HG02938 (cell line): ENCODE data around the gene PARVA.

Experiments used
- ATAC-seq: cut with Tn5 transposase; IDR thresholded peaks from one replicate; pipeline ENCODE4 v1.9.1; 2021; ENCODE audit warnings: mild to moderate bottlenecking, moderate library complexity; ENCODE audit not compliant: unreplicated experiment

Gene PARVA

GRCh38 chr11:12375720-12376119 lies 1.7 kb upstream of the PARVA start:
- ATAC-seq, result no peak

- ATAC-seq, result no peak
These were observed 901 bp upstream of the PARVA start for GRCh38 chr11:12376259-12377081.

- no peak for ATAC-seq
These were observed 638 bp downstream of the PARVA start for GRCh38 chr11:12377824-12378593.

DNA sequence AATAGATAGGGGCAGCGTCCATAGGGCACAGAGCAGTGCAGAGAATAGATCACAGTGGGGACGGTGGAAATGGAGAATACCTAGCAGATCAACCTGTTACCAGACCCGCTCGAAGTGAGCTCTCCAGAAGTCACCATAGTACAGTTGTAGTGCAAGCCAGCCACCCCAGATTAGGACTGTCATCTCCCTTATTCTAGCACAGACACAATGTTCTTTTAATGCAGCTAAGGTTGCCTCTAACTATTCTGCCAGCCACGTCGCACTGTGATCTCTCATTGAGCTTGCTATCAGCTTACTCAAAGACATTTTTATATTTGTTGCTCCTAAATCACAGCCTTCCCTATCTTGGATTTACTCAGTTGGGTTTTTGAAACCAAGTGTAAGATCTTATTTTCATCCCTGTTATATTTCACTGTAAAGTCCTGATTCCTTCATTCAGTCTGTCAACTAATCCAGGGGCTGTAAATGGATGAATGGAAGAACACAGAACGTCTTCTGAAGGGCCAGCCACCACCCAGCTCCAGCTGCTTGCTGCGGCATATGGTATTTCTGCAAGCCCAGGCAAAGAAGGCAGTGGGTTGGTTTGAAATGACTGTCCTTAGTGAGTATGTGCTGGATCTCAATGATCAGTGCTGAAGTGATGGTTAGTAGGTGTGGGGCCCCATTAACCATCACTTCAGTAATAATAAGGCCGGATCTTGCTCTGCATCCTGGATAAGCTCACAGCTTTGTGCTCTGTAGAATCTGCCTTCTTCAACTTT lies 3.4 kb downstream of the PARVA start:
- ATAC-seq, result no peak

DNA sequence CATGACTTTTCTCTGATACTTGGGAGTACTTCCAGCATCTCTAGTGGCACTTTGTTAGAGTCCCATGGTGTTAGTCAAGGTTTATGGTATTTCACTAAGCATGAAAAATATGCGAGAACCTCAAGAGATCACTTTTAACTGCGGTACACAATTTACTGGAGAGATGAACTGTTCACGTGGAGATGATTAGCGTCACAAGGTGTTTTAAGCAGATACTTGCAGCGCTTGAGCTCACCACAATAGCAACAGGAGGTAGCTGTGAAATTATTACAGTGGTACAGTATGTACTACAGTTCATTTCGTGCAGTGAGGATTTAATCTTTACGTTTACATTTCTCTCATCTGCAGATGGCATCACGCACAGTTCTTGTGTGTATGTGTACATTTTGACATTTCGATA lies 4.5 kb downstream of the PARVA start:
- ATAC-seq, result no peak

DNA sequence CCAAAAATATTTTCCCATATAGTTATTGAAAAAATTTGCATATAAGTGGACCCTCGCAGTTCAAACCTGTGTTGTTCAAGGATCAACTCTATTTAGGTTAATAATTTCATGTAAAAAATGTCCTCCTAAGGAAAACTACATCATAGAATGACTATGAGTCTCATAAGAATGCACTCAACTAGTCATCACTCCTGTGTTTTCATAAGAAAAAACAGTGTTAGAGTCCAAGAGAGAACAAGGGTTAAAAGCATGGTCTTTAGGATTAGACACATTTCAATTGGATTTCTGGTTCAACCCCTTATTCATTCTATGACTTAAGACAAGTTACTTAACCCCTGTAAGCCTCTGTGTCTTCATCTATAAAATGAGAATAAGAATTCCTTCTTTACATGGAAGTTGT lies 5.1 kb downstream of the PARVA start:
- no peak for ATAC-seq

GRCh38 chr11:12386309-12386708 lies 8.9 kb downstream of the PARVA start:
- no peak for ATAC-seq

GRCh38 chr11:12386745-12387144 lies 9.4 kb downstream of the PARVA start:
- no peak for ATAC-seq

DNA sequence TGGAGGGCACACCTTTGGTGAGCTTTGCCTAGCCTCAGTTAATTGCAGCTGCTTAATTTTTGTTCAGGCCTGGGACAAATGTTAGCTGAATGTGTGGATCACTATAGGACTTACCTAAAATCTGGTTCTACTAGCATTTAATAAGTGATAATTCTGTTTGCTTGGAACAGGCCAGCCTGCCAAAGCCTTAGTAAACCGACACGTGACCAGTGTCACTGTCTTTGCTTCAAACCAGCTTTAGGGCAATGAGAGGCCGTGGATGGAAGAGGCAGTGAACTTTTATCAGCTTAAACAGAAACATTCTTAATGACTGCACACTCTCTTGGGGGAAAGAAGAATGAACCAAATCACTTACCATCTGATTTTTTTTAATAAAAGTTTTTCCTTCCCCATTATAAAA lies 10.8 kb downstream of the PARVA start:
- ATAC-seq, result no peak

GRCh38 chr11:12388939-12389670 lies 11.7 kb downstream of the PARVA start:
- no peak for ATAC-seq

DNA sequence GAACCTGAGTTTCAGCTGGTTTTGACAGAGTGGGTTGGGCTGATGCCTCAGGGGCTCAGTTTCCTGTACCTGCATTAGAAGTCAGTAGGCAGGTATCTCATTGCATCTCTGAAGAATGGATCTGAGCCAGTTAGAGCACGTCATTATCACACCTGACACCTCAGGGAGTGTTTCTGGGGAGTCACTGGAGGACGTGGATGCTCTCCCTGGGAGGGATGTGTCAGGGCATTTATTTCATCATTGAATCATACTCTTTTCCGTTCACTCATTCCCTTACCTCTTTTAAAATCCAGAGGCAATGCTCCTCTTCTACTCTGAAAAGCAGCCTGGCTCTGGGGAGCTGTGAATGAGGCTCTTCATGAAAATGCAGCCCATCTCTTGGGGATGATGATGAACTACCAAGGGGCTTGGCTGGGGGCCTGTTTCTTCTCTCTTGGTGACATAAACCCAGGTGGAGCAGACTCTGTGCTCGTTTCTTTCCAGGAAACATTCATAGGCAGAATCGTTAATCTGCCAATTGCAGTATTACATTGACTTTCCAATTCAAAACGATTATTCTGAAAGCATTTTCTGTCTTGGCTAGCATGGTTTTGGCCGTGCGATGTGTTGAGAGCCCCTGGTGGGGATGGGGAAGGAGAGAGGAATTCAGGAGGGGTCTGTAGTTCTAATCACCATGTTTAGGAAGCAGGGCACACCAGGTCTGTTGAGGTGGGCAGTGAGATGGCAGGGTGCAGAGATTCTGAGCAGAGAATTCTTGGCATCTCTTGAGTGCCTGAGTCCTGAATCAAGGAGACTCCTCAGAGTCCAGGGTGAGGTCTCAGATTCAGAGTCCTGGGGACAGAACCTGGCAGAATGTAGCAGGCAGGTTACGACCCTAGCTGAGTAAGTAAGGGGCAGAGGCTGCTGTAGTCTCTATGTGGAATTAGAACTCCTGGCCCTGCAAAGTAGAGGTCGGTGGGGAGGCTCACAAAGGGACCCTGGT lies 12.6 kb downstream of the PARVA start:
- ATAC-seq, result no peak

DNA sequence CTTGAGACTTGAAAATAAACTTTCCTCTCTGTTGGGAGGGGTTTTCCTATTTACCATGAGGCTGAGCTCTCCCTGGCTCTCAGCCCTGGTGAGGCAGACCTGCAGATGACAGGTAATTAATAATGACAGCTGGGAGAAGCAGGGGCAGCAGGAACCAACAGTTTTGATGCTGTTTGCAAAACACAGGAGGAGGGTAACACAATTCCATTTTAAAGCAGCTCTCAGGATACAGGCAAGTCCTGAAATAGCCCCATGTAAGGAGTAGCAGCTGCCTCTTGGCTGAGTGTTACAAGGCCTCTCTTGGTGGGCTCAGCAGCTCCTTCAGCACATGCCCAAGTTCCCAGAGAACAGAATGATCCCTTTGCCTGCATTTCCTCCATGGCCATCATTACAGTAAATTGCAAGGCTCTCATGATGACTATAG lies 13.3 kb downstream of the PARVA start:
- no peak for ATAC-seq

- ATAC-seq, result no peak
These were observed 15.3 kb downstream of the PARVA start for GRCh38 chr11:12392672-12393071.

- ATAC-seq, result no peak
These were observed 16.3 kb downstream of the PARVA start for GRCh38 chr11:12393691-12394090.

DNA sequence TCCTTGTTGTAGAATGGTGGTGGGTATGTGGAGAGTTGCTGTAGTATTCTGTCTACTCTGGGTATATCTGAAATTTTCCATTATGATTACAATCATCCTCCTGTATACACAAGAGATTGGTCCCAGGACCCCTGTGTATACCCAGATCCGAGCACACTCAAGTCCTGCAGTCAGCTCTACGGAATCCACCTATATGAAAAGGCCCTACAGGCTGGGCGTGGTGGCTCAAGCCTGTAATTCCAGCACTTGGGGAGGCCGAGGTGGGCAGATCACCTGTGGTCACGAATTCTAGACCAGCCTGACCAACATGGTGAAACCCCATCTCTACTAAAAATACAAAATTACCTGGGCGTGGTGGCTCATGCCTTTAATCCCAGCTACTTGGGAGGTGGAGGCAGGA lies 17.2 kb downstream of the PARVA start:
- ATAC-seq, result no peak

- no peak for ATAC-seq
These were observed 18.0 kb downstream of the PARVA start for GRCh38 chr11:12395333-12395732.

DNA sequence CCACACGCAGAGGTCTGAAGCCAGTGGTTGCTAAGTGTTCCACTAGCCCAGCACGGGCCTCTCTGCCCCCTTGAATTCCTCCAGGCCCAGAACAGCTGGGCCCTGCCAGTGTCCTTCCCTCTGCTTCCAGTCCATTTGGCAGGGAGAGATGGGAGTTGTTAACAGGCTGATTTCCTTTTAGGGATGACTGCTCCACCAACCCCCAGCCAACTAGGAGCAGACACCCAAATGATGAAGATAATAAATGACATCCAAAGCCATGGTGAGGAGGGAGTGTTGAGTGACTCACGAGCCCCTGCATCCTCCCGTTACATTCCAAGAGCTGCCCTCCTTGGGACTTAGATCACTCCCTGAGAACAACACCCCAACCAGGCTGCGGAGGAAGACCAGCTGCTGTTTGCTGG lies 20.6 kb downstream of the PARVA start:
- no peak for ATAC-seq

DNA sequence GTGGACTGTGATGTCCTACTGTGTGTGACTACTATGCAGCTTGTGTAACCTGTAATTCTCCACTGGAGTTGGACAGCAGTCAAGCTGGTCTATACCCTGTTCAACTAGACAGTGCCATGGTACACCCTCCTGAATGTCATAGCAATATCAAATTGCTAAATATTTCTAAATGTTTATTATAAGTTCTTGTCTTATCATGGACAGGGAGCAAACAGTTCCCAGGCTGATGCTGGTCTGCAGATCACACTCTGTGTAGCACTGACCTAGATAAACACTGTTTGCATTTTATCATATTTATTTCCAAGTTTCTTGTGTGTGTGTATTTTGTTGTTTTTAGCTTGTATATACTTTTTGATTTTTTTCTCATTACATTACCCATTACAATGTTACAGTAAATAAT lies 22.0 kb downstream of the PARVA start:
- ATAC-seq, result no peak

DNA sequence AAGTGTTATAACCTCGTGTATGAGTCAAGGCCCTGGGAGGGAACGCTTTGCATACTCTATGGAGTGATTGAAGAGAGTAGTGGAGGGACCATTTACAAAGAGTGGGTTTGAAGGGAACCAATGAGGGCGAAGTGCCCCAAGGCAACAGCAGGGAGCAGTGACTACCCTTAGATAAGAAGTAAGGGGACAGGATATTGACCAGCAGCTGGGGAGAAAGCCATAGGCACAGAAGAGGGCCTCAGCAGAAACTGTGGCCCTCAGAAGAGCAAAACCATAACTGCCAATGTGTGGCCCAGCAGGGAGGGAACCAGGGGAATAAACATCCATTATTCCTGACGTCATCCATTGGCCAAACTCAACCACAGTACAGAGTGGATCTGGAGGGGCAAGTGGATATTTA lies 24.7 kb downstream of the PARVA start:
- ATAC-seq, result no peak

- no peak for ATAC-seq
These were observed 25.3 kb downstream of the PARVA start for GRCh38 chr11:12402691-12403120.
